Caco-2 (cell line): ENCODE results near the gene HAPLN3. TPM values are rescaled to one million over a fixed set of nuclear protein-coding genes. Genes with fewer than 3 reads are reported as not detected.
"Not testable (repeated sequence)": the region's sequence is repeated elsewhere in the genome, so short reads cannot be mapped to it uniquely, and the experiment has no call there.

ENCODE experiments used
- BruUV-seq: library from RNA; stranded (reverse); fragments of 400-500 nt; replicated peaks from 2 replicates; lab custom pipeline; 2021; lab: Mats Ljungman, UMichigan
- CTCF ChIA-PET: fragments of 300-600 bp; sonication (Branson Sonifier 250); formaldehyde crosslinking; loops from one replicate; lab custom pipeline; 2022; ENCODE audit warnings: antibody characterized with exemption; lab: Charles Lee
- POLR2A ChIA-PET: fragments of 300-600 bp; sonication (Branson Sonifier 250); formaldehyde crosslinking; loops from one replicate; lab custom pipeline; 2022; ENCODE audit warnings: antibody characterized with exemption; lab: Charles Lee
- DNase-seq, 2 experiments: peaks; one replicate each; pipeline versions ENCODE4 v3.0.0 to v3.0.0-alpha.2; 2020 to 2022
- H3K27me3 ChIP-seq: replicated peaks from 2 replicates; pipeline ENCODE4 v1.6.0; 2011; ENCODE audit warnings: low read length; ENCODE audit not compliant: control insufficient read depth, insufficient read depth
- H3K36me3 ChIP-seq: 2 replicates; pipeline ENCODE4 v1.5.1; 2011; ENCODE audit warnings: low read length; ENCODE audit not compliant: control insufficient read depth, insufficient read depth
- H3K4me1 ChIP-seq: fragments of 250-450 bp; sonication (Bioruptor Pico); 2 replicates; pipeline ENCODE4 v1.5.1; 2020; ENCODE audit warnings: mild to moderate bottlenecking
- H3K4me3 ChIP-seq: 2 replicates; pipeline ENCODE4 v1.5.1; 2011; ENCODE audit warnings: low read depth, mild to moderate bottlenecking, control low read depth, low read length
- H3K9me3 ChIP-seq: fragments of 250-450 bp; sonication (Bioruptor Pico); 2 replicates; pipeline ENCODE4 v1.5.1; 2020; ENCODE audit warnings: mild to moderate bottlenecking, moderate library complexity
- H3K27ac Mint-ChIP-seq: one replicate; pipeline ENCODE4 v1.8.0; 2022; ENCODE audit warnings: mixed read lengths; ENCODE audit not compliant: unreplicated experiment
- H3K27me3 Mint-ChIP-seq: one replicate; pipeline ENCODE4 v1.8.0; 2022; ENCODE audit warnings: mixed read lengths; ENCODE audit not compliant: insufficient read depth, unreplicated experiment
- H3K36me3 Mint-ChIP-seq: one replicate; pipeline ENCODE4 v1.8.0; 2022; ENCODE audit warnings: mild to moderate bottlenecking, mixed read lengths; ENCODE audit not compliant: insufficient read depth, unreplicated experiment
- H3K4me1 Mint-ChIP-seq: one replicate; pipeline ENCODE4 v1.8.0; 2022; ENCODE audit warnings: low read depth, mixed read lengths; ENCODE audit not compliant: unreplicated experiment
- H3K4me3 Mint-ChIP-seq: one replicate; pipeline ENCODE4 v1.8.0; 2022; ENCODE audit warnings: mild to moderate bottlenecking, moderate library complexity, mixed read lengths; ENCODE audit not compliant: unreplicated experiment
- H3K9me3 Mint-ChIP-seq: one replicate; pipeline ENCODE4 v1.8.0; 2022; ENCODE audit warnings: mixed read lengths; ENCODE audit not compliant: unreplicated experiment
- CTCF ChIP-seq, 2 experiments: fragments of 200-600 bp in 1 of 2; IDR thresholded peaks; 1 replicate in 1 of 2; 2 replicates in 1 of 2; pipeline versions ENCODE4 v1.5.1 to v1.8.0; 2011 to 2022; ENCODE audit warnings: antibody characterized with exemption in 1 of 2, control low read depth in 1 of 2, inconsistent platforms in 1 of 2, low read depth in 1 of 2, low read length in 1 of 2, mild to moderate bottlenecking in 1 of 2, moderate library complexity in 1 of 2; ENCODE audit not compliant: insufficient read depth in 1 of 2, severe bottlenecking in 1 of 2, unreplicated experiment in 1 of 2
- intact Hi-C: fragments of 100-400 bp; cut with micrococcal nuclease; formaldehyde crosslinking; loops from one replicate; pipeline ENCODE4 v1.10.0; 2022; ENCODE audit not compliant: unreplicated experiment
- total RNA-seq: library from RNA; stranded (reverse); gene quantifications from 2 replicates; pipeline ENCODE4 v1.2.3, GENCODE V29; 2022

Gene HAPLN3
- total RNA-seq, 1 experiment from 2014 or later, result 16.7 TPM

- POLR2A ChIA-PET, result no interaction called here
- CTCF ChIA-PET, result no interaction called here
Measured at GRCh38 chr15:88932271-88932874, 37.0 kb upstream of the HAPLN3 start.

GRCh38 chr15:88930579-88930978 lies 35.2 kb upstream of the HAPLN3 start:
- intact Hi-C loops, result no loop called here
- POLR2A ChIA-PET, result no interaction called here

More at GRCh38 chr15:88932271-88932874, 37.0 kb upstream of the HAPLN3 start:
- Mint-ChIP-seq H3K27me3 (no peaks in the 10 kb centered on the region), H3K36me3 (no peaks in the 10 kb centered on the region), H3K4me1 (peaks cover 13% of the 10 kb centered on the region), H3K9me3 (no peaks in the 10 kb centered on the region), H3K27ac (peak overlapping the region; percentile 64), H3K4me3 (no peak overlapping the region)
- TF ChIP-seq CTCF (IDR thresholded peaks at IDR 0.05; ENCODE audit: insufficient read depth in 1 of 2, low read depth in 1 of 2, low read length in 1 of 2, severe bottlenecking in 1 of 2, unreplicated experiment in 1 of 2), result no peak
- peak in 1 of 2 experiments; percentile 51 for DNase-seq
- H3K4me3 ChIP-seq, result no peak overlapping the region
- peaks cover 16% of the 10 kb centered on the region for H3K4me1 ChIP-seq
- no TSS peak for BruUV-seq
- no peaks in the 10 kb centered on the region for H3K27me3 ChIP-seq
- intact Hi-C loops, result loop anchor here (2.0 kb wide), 2 partner anchors 20 to 62 kb away; partner anchors contain the start of gene MFGE8
- no peaks in the 10 kb centered on the region for H3K36me3 ChIP-seq
- H3K9me3 ChIP-seq, result no peaks in the 10 kb centered on the region; the same call in 1 of the 2 replicates

GRCh38 chr15:88929358-88930098 lies 34.2 kb upstream of the HAPLN3 start:
- DNase-seq, H3K36me3 Mint-ChIP-seq, H3K27ac Mint-ChIP-seq, H3K4me3 ChIP-seq, H3K9me3 Mint-ChIP-seq, POLR2A ChIA-PET, H3K36me3 ChIP-seq, H3K27me3 ChIP-seq, H3K9me3 ChIP-seq, BruUV-seq, H3K4me3 Mint-ChIP-seq, H3K27me3 Mint-ChIP-seq, intact Hi-C loops: not testable (repeated sequence)
- CTCF ChIA-PET, result interaction anchor here (0.8 kb wide), 1 partner anchor 25 kb away, joined by 3 read pairs; no protein-coding TSS in a partner anchor
- H3K4me1 Mint-ChIP-seq, result peaks cover 13% of the 10 kb centered on the region
- H3K4me1 ChIP-seq, result peaks cover 12% of the 10 kb centered on the region

More at GRCh38 chr15:88930579-88930978, 35.2 kb upstream of the HAPLN3 start:
- Histone ChIP-seq H3K4me3 (no peak overlapping the region), H3K9me3 (no peaks in the 10 kb centered on the region; the same call in 1 of the 2 replicates), H3K36me3 (no peaks in the 10 kb centered on the region), H3K27me3 (no peaks in the 10 kb centered on the region), H3K4me1 (peaks cover 12% of the 10 kb centered on the region)
- no peaks in the 10 kb centered on the region for H3K27me3 Mint-ChIP-seq
- H3K9me3 Mint-ChIP-seq, result no peaks in the 10 kb centered on the region
- TF ChIP-seq CTCF (IDR thresholded peaks at IDR 0.05; ENCODE audit: insufficient read depth in 1 of 2, low read depth in 1 of 2, low read length in 1 of 2, severe bottlenecking in 1 of 2, unreplicated experiment in 1 of 2), result no peak
- CTCF ChIA-PET, result no interaction called here
- DNase-seq, result no peak
- no peak overlapping the region for H3K4me3 Mint-ChIP-seq
- no peak overlapping the region for H3K27ac Mint-ChIP-seq
- H3K4me1 Mint-ChIP-seq, result peaks cover 13% of the 10 kb centered on the region
- no peaks in the 10 kb centered on the region for H3K36me3 Mint-ChIP-seq
- BruUV-seq, result no TSS peak

GRCh38 chr15:88928192-88928591 lies 32.8 kb upstream of the HAPLN3 start:
- not testable (repeated sequence) for DNase-seq, H3K4me3 ChIP-seq

GRCh38 chr15:88925648-88926047 lies 30.3 kb upstream of the HAPLN3 start:
- H3K9me3 Mint-ChIP-seq, H3K4me1 Mint-ChIP-seq, H3K27me3 Mint-ChIP-seq, H3K9me3 ChIP-seq, H3K27me3 ChIP-seq, DNase-seq, POLR2A ChIA-PET, BruUV-seq, H3K4me1 ChIP-seq, CTCF ChIA-PET, H3K4me3 Mint-ChIP-seq, H3K36me3 ChIP-seq, H3K27ac Mint-ChIP-seq, intact Hi-C loops, H3K4me3 ChIP-seq, H3K36me3 Mint-ChIP-seq: not testable (repeated sequence)

More at GRCh38 chr15:88928192-88928591, 32.8 kb upstream of the HAPLN3 start:
- intact Hi-C loops, H3K9me3 Mint-ChIP-seq, H3K27me3 ChIP-seq, H3K4me3 Mint-ChIP-seq, H3K36me3 ChIP-seq, CTCF ChIA-PET, H3K9me3 ChIP-seq, H3K27ac Mint-ChIP-seq, H3K27me3 Mint-ChIP-seq, H3K36me3 Mint-ChIP-seq, BruUV-seq, POLR2A ChIA-PET: not testable (repeated sequence)
- peaks cover 12% of the 10 kb centered on the region for H3K4me1 ChIP-seq
- peaks cover 13% of the 10 kb centered on the region for H3K4me1 Mint-ChIP-seq
